ENCODE measurements around the gene GABRB1.

- TF ChIP-seq CTCF (IDR thresholded peaks at IDR 0.05; ENCODE audit: low read length): no peak
- TF ChIP-seq EZH2 (optimal IDR thresholded peaks at IDR 0.05; ENCODE audit: low read depth, low read length): no peak
These were observed 43.9 kb downstream of the GABRB1 start for GRCh38 chr4:47075262-47075661.
